ENCODE measurements around the gene RGL1.

The RGL1 gene

DNA sequence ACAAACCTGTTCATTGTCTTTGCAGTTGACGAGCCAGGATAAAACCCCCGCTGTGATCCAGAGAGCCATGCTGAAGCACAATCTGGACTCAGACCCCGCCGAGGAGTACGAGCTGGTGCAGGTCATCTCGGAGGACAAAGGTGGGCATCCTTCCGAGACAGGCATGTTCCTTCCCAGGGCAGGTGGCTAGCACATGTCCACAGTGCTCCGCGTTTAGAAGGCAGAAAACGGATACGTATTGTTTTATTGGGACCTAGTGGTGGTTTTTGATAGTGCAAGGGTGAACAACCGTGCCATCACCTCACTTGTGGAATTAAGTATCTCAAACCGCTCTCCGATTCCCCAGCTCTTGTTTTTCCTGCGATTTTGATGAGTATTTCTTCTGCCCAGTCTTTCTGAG lies 117.3 kb downstream of the RGL1 start (continued):
- TF ChIP-seq, protein P1, sequence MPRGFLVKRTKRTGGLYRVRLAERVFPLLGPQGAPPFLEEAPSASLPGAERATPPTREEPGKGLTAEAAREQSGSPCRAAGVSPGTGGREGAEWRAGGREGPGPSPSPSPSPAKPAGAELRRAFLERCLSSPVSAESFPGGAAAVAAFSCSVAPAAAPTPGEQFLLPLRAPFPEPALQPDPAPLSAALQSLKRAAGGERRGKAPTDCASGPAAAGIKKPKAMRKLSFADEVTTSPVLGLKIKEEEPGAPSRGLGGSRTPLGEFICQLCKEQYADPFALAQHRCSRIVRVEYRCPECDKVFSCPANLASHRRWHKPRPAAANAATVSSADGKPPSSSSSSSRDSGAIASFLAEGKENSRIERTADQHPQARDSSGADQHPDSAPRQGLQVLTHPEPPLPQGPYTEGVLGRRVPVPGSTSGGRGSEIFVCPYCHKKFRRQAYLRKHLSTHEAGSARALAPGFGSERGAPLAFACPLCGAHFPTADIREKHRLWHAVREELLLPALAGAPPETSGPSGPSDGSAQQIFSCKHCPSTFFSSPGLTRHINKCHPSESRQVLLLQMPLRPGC (tag by site-specific recombination; IDR thresholded peaks at IDR 0.05) = no peak
- TF ChIP-seq ZBTB7A (tag by site-specific recombination; IDR thresholded peaks at IDR 0.05; ENCODE audit: low read depth) = no peak

DNA sequence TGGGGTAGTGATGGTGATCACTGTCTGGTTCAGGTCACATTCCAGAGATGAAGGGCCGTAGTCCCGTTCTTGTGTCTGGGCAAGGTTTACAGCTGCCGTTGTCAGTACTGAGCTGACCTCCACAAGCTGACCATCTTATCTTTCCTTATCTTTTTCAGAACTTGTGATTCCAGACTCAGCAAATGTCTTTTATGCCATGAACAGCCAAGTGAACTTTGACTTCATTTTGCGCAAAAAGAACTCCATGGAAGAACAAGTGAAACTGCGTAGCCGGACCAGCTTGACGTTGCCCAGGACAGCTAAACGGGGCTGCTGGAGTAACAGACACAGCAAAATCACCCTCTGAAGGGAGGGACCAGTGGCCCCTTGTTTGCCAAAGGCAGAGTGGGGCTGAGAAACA lies 121.0 kb downstream of the RGL1 start:
- Histone ChIP-seq H3K4me1 (ENCODE audit: control insufficient read depth, insufficient read depth, low read length) (no peaks in the 10 kb centered on the region), H3K27ac (ENCODE audit: extremely low read depth, low read depth, low read length) (no peak overlapping the region), H3K4me3 (ENCODE audit: low read depth, low read length) (no peak overlapping the region), H3K9me3 (ENCODE audit: control insufficient read depth, insufficient read depth, low read depth, low read length) (no peaks in the 10 kb centered on the region), H3K36me3 (ENCODE audit: control insufficient read depth in 2 of 2, insufficient read depth in 1 of 2, low read length in 2 of 2) (peaks cover 0 to 10% of the 10 kb centered on the region in 2 experiments; a peak in 2 of 3 replicates)
- CTCF ChIA-PET = interaction anchor here (0.7 to 1.5 kb wide), 3 partner anchors 8 to 17 kb away, joined by 3 to 4 read pairs (median 3); no protein-coding TSS in a partner anchor
- POLR2A ChIA-PET = no interaction called here
- TF ChIP-seq GLIS1 (tag by site-specific recombination; IDR thresholded peaks at IDR 0.05) = no peak
- TF ChIP-seq, protein P2, sequence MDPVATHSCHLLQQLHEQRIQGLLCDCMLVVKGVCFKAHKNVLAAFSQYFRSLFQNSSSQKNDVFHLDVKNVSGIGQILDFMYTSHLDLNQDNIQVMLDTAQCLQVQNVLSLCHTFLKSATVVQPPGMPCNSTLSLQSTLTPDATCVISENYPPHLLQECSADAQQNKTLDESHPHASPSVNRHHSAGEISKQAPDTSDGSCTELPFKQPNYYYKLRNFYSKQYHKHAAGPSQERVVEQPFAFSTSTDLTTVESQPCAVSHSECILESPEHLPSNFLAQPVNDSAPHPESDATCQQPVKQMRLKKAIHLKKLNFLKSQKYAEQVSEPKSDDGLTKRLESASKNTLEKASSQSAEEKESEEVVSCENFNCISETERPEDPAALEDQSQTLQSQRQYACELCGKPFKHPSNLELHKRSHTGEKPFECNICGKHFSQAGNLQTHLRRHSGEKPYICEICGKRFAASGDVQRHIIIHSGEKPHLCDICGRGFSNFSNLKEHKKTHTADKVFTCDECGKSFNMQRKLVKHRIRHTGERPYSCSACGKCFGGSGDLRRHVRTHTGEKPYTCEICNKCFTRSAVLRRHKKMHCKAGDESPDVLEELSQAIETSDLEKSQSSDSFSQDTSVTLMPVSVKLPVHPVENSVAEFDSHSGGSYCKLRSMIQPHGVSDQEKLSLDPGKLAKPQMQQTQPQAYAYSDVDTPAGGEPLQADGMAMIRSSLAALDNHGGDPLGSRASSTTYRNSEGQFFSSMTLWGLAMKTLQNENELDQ (tag by site-specific recombination; IDR thresholded peaks at IDR 0.05; ENCODE audit: low read depth) = no peak

DNA sequence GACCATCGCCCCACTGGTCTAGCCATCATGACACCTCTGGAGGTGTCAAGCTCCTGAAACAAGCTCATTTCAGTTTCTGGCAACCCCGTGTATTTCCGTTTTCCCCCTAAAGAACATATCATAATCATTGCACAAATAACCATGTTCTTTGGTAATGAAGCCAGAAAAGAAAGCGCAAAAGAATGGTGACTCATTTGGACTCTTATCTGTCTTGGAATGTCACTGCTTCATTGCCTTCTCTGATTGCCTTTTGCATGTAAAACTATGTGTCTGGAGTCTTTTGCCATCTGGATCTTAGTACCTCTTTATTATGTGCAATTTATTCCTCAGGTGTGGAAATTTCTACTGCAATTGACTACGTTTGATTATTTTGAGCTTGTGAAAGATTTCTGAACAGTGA lies 122.1 kb downstream of the RGL1 start:
- Histone ChIP-seq H3K9me3 (ENCODE audit: control insufficient read depth, insufficient read depth, low read depth, low read length) (no peaks in the 10 kb centered on the region), H3K27ac (ENCODE audit: extremely low read depth, low read depth, low read length) (no peak overlapping the region), H3K4me1 (ENCODE audit: control insufficient read depth, insufficient read depth, low read length) (no peaks in the 10 kb centered on the region), H3K36me3 (ENCODE audit: control insufficient read depth in 2 of 2, insufficient read depth in 1 of 2, low read length in 2 of 2) (peaks cover 0 to 9% of the 10 kb centered on the region in 2 experiments; a peak in 2 of 3 replicates), H3K4me3 (ENCODE audit: low read depth, low read length) (no peak overlapping the region)
- POLR2A ChIA-PET = no interaction called here
- CTCF ChIA-PET = interaction anchor here (0.6 to 2.0 kb wide), 3 partner anchors 9 to 322 kb away, joined by 3 to 15 read pairs (median 4); no protein-coding TSS in a partner anchor
- TF ChIP-seq ZNF76 (tag by site-specific recombination; IDR thresholded peaks at IDR 0.05; ENCODE audit: borderline replicate concordance, low read depth) = no peak
- no peak for TF ChIP-seq ZNF114 (tag by site-specific recombination; IDR thresholded peaks at IDR 0.05)
- no peak for TF ChIP-seq ZFHX2 (tag by site-specific recombination; conservative IDR thresholded peaks at IDR 0.05)
- no peak for TF ChIP-seq ZNF324 (tag by site-specific recombination; IDR thresholded peaks at IDR 0.05)
- no peak for TF ChIP-seq MYNN (tag by site-specific recombination; IDR thresholded peaks at IDR 0.05; ENCODE audit: borderline replicate concordance)
- TF ChIP-seq HOXA7 (CRISPR knock-in tag; IDR thresholded peaks at IDR 0.05; ENCODE audit: borderline replicate concordance) = no peak
- no peak for TF ChIP-seq HOXD13 (CRISPR knock-in tag; IDR thresholded peaks at IDR 0.05; ENCODE audit: borderline replicate concordance)
- TF ChIP-seq ZNF394 (tag by site-specific recombination; IDR thresholded peaks at IDR 0.05; ENCODE audit: borderline replicate concordance) = no peak
- TF ChIP-seq, protein P3, sequence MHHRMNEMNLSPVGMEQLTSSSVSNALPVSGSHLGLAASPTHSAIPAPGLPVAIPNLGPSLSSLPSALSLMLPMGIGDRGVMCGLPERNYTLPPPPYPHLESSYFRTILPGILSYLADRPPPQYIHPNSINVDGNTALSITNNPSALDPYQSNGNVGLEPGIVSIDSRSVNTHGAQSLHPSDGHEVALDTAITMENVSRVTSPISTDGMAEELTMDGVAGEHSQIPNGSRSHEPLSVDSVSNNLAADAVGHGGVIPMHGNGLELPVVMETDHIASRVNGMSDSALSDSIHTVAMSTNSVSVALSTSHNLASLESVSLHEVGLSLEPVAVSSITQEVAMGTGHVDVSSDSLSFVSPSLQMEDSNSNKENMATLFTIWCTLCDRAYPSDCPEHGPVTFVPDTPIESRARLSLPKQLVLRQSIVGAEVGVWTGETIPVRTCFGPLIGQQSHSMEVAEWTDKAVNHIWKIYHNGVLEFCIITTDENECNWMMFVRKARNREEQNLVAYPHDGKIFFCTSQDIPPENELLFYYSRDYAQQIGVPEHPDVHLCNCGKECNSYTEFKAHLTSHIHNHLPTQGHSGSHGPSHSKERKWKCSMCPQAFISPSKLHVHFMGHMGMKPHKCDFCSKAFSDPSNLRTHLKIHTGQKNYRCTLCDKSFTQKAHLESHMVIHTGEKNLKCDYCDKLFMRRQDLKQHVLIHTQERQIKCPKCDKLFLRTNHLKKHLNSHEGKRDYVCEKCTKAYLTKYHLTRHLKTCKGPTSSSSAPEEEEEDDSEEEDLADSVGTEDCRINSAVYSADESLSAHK (tag by site-specific recombination; IDR thresholded peaks at IDR 0.05) = no peak
